IPS-15b (cell line): ENCODE measurements around the gene SUGP2.

Source experiments
- H3K27me3 ChIP-seq: one replicate; pipeline ENCODE4 v1.6.1; 2013; ENCODE audit warnings: low read length; ENCODE audit not compliant: control insufficient read depth, insufficient read depth
- H3K36me3 ChIP-seq: one replicate; pipeline ENCODE4 v1.6.1; 2013; ENCODE audit warnings: low read length; ENCODE audit not compliant: control insufficient read depth, insufficient read depth
- H3K4me1 ChIP-seq: one replicate; pipeline ENCODE4 v1.6.1; 2013; ENCODE audit warnings: mild to moderate bottlenecking, low read length; ENCODE audit not compliant: control insufficient read depth, insufficient read depth
- H3K4me3 ChIP-seq: one replicate; pipeline ENCODE4 v1.5.1; 2013; ENCODE audit warnings: low read depth, low read length
- H3K9ac ChIP-seq: one replicate; pipeline ENCODE4 v1.6.1; 2013; ENCODE audit warnings: low read depth, mild to moderate bottlenecking, low read length
- H3K9me3 ChIP-seq: one replicate; pipeline ENCODE4 v1.6.1; 2013; ENCODE audit warnings: mild to moderate bottlenecking, low read length; ENCODE audit not compliant: control insufficient read depth, insufficient read depth

SUGP2 gene

GRCh38 chr19:19043881-19044280 is 10.6 kb upstream of the SUGP2 start:
- Histone ChIP-seq H3K27me3 (no peaks in the 10 kb centered on the region), H3K9me3 (no peaks in the 10 kb centered on the region), H3K9ac (no peak overlapping the region), H3K4me3 (no peak overlapping the region), H3K4me1 (no peaks in the 10 kb centered on the region), H3K36me3 (peaks cover 32% of the 10 kb centered on the region)

GRCh38 chr19:19043481-19043880 is 10.2 kb upstream of the SUGP2 start:
- peaks cover 32% of the 10 kb centered on the region for H3K36me3 ChIP-seq

DNA sequence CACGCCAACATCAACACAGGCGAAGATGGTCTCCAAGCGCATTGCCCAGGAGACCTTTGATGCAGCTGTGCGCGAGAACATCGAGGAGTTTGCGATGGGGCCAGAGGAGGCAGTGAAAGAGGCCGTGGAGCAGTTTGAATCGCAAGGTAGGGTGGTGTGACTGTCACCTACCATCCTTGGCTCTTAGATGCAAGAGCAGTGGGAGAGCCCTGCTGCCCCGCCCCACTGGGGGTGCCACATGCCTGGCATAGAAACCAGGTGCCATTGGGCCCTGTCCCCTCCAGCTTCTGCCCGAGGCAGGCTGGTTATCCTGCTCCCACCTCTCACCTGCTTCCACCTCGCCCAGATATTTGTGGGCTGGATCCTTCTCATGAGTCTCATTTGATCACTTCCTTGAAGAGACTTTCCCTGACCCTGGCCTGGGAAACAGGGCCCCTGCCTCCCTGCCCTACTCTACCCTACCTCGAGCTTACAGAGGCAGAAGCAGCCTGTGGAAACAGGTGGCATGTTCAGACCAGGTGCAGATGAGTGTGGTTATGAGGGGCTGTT is 9.5 kb upstream of the SUGP2 start:
- Histone ChIP-seq H3K9me3 (peaks cover under 1% of the 10 kb centered on the region), H3K4me1 (no peaks in the 10 kb centered on the region), H3K9ac (no peak overlapping the region), H3K27me3 (no peaks in the 10 kb centered on the region), H3K36me3 (peaks cover 32% of the 10 kb centered on the region), H3K4me3 (no peak overlapping the region)

More at GRCh38 chr19:19043481-19043880, 10.2 kb upstream of the SUGP2 start:
- no peaks in the 10 kb centered on the region for H3K27me3 ChIP-seq
- no peak overlapping the region for H3K9ac ChIP-seq
- no peak overlapping the region for H3K4me3 ChIP-seq
- H3K4me1 ChIP-seq, result no peaks in the 10 kb centered on the region
- H3K9me3 ChIP-seq, result no peaks in the 10 kb centered on the region

DNA sequence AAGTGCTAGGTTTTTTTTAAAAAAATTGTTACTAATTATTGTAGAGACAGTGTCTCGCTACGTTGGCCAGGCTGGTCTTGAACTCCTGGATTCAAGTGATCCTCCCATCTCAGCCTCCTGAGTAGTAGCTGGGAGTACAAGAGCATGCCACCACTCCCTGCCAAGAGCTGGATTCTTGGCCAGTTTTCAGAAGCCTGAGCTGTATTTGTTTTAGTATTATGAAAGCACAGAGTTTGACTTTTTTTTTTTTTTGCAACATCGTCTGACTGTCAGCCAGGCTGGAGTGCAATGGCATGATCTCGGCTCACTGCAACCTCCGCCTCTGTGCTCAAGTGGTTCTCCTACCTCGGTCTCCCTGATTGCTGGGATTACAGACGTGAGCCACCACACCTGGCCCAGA is 7.1 kb upstream of the SUGP2 start:
- no peak overlapping the region for H3K4me3 ChIP-seq
- no peaks in the 10 kb centered on the region for H3K4me1 ChIP-seq
- no peaks in the 10 kb centered on the region for H3K27me3 ChIP-seq
- no peak overlapping the region for H3K9ac ChIP-seq
- peaks cover 3% of the 10 kb centered on the region for H3K9me3 ChIP-seq
- H3K36me3 ChIP-seq, result peaks cover 26% of the 10 kb centered on the region

- Histone ChIP-seq H3K36me3 (peaks cover 26% of the 10 kb centered on the region), H3K4me1 (no peaks in the 10 kb centered on the region), H3K4me3 (no peak overlapping the region), H3K9ac (no peak overlapping the region), H3K27me3 (no peaks in the 10 kb centered on the region), H3K9me3 (peaks cover 3% of the 10 kb centered on the region)
Observed at GRCh38 chr19:19039901-19040300, 6.6 kb upstream of the SUGP2 start.

DNA sequence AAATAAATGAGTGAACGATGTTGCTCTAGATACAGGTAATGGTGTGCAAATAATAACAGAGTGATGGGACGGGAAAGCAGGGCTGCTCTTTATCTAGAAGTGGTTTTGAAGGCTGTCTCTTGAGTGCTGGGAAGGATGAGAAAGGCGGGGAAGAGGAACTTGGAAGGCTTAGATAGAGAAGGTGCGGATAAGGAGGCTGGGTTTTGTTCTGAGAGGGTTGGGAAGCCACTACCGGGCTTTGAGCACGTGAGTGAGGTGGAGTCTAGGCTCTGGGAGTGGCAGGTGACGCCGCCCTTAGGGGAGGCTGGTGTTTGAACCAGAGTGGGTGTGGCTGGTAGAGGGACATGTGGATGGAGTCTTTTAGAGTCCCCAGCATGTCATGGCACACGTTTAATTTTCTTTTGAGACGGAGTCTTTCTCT is 897 bp upstream of the SUGP2 start:
- peak overlapping the region; percentile 76 for H3K4me3 ChIP-seq
- peak overlapping the region; percentile 66 for H3K9ac ChIP-seq
- H3K27me3 ChIP-seq, result no peaks in the 10 kb centered on the region
- peaks cover 19% of the 10 kb centered on the region for H3K36me3 ChIP-seq
- H3K4me1 ChIP-seq, result no peaks in the 10 kb centered on the region
- H3K9me3 ChIP-seq, result peaks cover 3% of the 10 kb centered on the region

DNA sequence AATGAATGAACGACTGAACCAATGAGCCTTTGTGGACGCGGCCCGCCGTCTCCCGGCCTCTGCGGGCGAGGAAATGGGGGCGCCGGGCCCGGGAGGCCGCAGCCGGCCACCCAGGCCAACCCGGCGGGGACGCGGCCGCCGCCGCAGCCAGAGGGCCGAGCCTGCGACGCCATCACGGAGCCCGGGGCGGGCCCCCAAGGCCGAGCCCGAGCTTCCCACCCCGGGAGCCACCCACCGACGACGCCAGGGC is 216 bp downstream of the SUGP2 start:
- Histone ChIP-seq H3K27me3 (no peaks in the 10 kb centered on the region), H3K36me3 (peaks cover 23% of the 10 kb centered on the region), H3K9ac (peak overlapping the region; percentile 60), H3K9me3 (peaks cover 3% of the 10 kb centered on the region), H3K4me3 (peak overlapping the region; percentile 76), H3K4me1 (no peaks in the 10 kb centered on the region)

GRCh38 chr19:19032420-19033175 is 719 bp downstream of the SUGP2 start:
- H3K4me1 ChIP-seq, result no peaks in the 10 kb centered on the region
- H3K4me3 ChIP-seq, result peak overlapping the region; percentile 76
- peaks cover under 1% of the 10 kb centered on the region for H3K9me3 ChIP-seq
- H3K27me3 ChIP-seq, result no peaks in the 10 kb centered on the region
- H3K9ac ChIP-seq, result peak overlapping the region; percentile 60
- peaks cover 24% of the 10 kb centered on the region for H3K36me3 ChIP-seq

DNA sequence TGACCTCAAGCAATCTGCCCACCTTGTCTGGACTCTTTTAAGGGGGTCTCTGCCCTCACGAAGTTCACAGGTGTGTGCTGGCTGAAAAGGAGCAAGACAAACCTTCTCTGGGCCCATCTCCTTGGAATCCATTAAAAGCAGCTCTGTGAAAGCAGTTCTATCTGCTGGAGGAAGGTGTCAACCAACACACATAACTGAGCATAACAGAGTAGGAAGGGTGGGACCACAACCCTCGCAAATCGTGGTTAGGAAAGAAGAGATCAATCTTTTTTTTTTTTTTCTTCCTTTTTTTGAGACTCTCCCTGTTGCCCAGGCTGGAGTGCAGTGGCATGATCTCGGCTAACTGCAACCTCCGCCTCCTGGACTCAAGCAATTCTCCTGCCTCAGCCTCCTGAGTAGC is 1.4 kb downstream of the SUGP2 start:
- H3K27me3 ChIP-seq, result no peaks in the 10 kb centered on the region
- no peak overlapping the region for H3K9ac ChIP-seq
- peaks cover 28% of the 10 kb centered on the region for H3K36me3 ChIP-seq
- no peaks in the 10 kb centered on the region for H3K4me1 ChIP-seq
- H3K9me3 ChIP-seq, result no peaks in the 10 kb centered on the region
- peak overlapping the region; percentile 6 for H3K4me3 ChIP-seq

GRCh38 chr19:19028526-19028925 is 4.8 kb downstream of the SUGP2 start:
- H3K4me1 ChIP-seq, result no peaks in the 10 kb centered on the region
- no peaks in the 10 kb centered on the region for H3K27me3 ChIP-seq
- H3K9ac ChIP-seq, result no peak overlapping the region
- peaks cover 55% of the 10 kb centered on the region for H3K36me3 ChIP-seq
- no peaks in the 10 kb centered on the region for H3K9me3 ChIP-seq
- H3K4me3 ChIP-seq, result no peak overlapping the region

DNA sequence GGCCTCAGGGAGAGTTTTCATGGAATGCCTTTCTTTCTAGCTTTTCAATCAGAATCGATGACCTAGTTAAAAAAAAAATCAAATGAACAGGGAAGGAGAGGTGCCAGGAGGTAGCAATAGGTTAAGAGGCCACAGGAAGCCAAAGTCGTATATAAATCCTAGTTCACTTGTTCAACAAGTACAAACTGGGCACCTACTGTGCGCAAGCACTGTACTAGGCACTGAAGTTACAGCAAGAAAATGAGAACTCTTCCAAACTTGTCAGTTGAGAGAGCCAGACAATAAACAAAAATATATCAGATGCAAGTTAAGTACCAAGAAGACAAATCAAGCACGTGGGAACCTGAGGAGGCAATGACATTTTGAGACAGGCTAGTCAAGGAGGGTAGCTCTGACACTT is 6.1 kb downstream of the SUGP2 start:
- Histone ChIP-seq H3K27me3 (no peaks in the 10 kb centered on the region), H3K9me3 (no peaks in the 10 kb centered on the region), H3K4me3 (no peak overlapping the region), H3K4me1 (no peaks in the 10 kb centered on the region), H3K9ac (no peak overlapping the region), H3K36me3 (peaks cover 56% of the 10 kb centered on the region)

- Histone ChIP-seq H3K9me3 (no peaks in the 10 kb centered on the region), H3K4me1 (no peaks in the 10 kb centered on the region), H3K27me3 (no peaks in the 10 kb centered on the region), H3K4me3 (no peak overlapping the region), H3K9ac (no peak overlapping the region), H3K36me3 (peaks cover 57% of the 10 kb centered on the region)
Observed at GRCh38 chr19:19026299-19026971, 6.9 kb downstream of the SUGP2 start.
